ACC112 (cell line): ENCODE results near the gene LCN12.

Experiments
- H2AFZ ChIP-seq: fragments of 200-600 bp; sonication (generic); one replicate; pipeline ENCODE4 v1.6.0; 2017; ENCODE audit warnings: antibody characterized with exemption, low read length; ENCODE audit not compliant: unreplicated experiment
- H3K27ac ChIP-seq: fragments of 200-600 bp; sonication (generic); 2 replicates; pipeline ENCODE4 v1.5.1; 2014; ENCODE audit warnings: low read depth, mild to moderate bottlenecking, antibody characterized with exemption, low read length, moderate library complexity
- H3K27me3 ChIP-seq: fragments of 200-600 bp; sonication (generic); 2 replicates; pipeline ENCODE4 v1.6.1; 2014; ENCODE audit warnings: mild to moderate bottlenecking, antibody characterized with exemption, low read length, moderate library complexity, mixed read lengths; ENCODE audit not compliant: insufficient read depth
- H3K36me3 ChIP-seq: fragments of 200-600 bp; sonication (generic); 2 replicates; pipeline ENCODE4 v1.6.1; 2016; ENCODE audit warnings: mild to moderate bottlenecking, antibody characterized with exemption, low read length, moderate library complexity, mixed read lengths; ENCODE audit not compliant: insufficient read depth
- H3K4me1 ChIP-seq: fragments of 200-600 bp; sonication (generic); one replicate; pipeline ENCODE4 v1.6.1; 2016; ENCODE audit warnings: low read length, mixed read lengths; ENCODE audit not compliant: insufficient read depth, unreplicated experiment, control insufficient read depth
- H3K4me3 ChIP-seq: fragments of 200-600 bp; sonication (generic); 2 replicates; pipeline ENCODE4 v1.5.1; 2014; ENCODE audit warnings: mild to moderate bottlenecking, low read depth, low read length
- H3K79me2 ChIP-seq: fragments of 200-600 bp; sonication (generic); one replicate; pipeline ENCODE4 v1.6.0; 2016; ENCODE audit warnings: low read length; ENCODE audit not compliant: control insufficient read depth, unreplicated experiment, insufficient read depth

LCN12 gene, protein sequence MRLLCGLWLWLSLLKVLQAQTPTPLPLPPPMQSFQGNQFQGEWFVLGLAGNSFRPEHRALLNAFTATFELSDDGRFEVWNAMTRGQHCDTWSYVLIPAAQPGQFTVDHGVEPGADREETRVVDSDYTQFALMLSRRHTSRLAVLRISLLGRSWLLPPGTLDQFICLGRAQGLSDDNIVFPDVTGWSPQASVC

DNA sequence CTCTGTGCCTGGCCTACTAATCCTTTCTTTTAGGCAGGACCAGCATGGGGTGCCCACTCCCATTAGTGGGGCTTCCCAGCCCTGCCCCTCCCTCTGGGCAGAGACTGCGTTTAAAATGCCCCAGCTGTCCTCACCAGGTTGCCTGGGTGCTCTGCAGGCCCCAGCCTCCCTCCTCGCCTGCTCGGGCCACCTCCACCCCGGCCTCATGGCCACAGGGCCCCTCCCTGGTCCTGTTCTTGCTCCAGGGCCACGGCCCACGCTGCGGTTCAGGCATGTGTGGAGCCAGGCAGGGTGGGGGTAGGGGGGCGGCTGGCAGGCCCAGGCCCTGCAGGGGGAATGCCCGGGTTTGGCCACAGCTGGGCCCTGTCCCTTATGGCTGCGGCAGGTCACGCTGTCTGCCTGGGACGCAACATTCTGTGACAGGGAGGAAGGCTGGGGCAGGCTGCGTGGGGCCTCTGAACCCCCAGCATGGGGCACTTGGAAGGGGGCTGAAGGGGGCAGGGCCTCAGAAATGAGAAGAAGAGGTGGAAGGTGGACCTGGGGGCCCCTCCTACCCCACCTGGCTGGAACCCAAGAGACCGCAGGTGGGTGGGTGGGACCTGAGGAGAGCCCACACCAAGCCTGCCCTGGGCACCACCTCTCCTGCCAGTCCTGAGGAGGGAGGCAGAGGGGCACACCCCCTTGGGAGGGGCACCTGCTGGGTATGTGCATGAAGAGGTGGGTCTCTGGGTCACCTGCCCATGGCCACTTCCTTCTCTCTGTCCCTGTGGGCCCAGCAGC lies at the start of gene LCN12:
Gene LCN12 (plus strand): TSS at position 733 of the 780 bp plus-strand sequence. CDS start 55 bp downstream, outside the sequence.
- Histone ChIP-seq H3K27ac (no peak within 1 kb of the TSS), H3K4me3 (no peak within 1 kb of the TSS), H3K36me3 (no peaks in the 10 kb centered on the region), H3K27me3 (no peaks in the 10 kb centered on the region), H3K79me2 (no peaks in the 10 kb centered on the region), H3K4me1 (peaks cover 6% of the 10 kb centered on the region), H2AFZ (no peak within 1 kb of the TSS)

DNA sequence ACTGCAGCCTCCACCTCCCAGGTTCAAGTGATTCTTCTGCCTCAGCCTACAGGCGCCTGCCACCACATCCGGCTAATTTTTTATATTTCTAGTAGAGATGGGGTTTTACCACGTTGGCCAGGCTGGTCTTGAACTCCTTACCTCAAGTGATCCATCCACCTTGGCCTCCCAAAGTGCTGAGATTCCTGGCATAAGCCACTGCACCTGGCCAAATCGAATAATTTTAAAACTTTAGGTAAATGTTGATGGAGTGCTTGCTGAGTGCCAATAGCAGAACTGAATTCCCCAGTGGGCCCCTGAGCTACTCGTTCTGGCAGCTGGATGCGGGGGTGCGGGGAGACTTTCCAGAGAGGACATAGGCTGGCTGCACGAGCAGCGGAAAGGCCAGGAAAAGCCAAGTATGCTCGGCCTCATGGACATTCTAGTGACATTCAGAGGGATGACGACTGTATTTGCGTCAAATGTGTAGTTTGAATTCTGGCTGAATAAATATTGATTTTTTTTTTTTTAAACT lies 49.0 kb upstream of the LCN12 start:
- H3K79me2 ChIP-seq, result peaks cover 9% of the 10 kb centered on the region
- H3K4me3 ChIP-seq, result no peak overlapping the region
- H3K36me3 ChIP-seq, result peaks cover 3% of the 10 kb centered on the region; the same call in 1 of the 2 replicates

DNA sequence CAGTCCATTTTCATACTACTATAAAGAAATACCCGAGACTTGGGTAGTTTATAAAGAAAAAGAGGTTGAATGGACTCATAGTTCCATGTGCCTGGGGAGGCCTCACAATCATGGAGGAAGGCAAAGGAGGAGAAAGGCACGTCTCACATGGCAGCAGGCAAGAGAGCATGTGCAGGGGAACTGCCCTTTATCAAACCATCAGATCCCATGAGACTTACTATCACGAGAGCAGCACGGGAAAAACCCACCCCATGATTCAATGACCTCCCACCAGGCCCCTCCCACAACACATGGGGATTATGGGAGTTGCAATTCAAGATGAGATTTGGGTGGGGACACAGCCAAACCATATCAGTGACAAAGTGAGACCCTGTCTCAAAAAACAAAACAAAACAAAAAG lies 45.8 kb upstream of the LCN12 start:
- H3K4me1 ChIP-seq, result peaks cover 23% of the 10 kb centered on the region
- no peaks in the 10 kb centered on the region for H3K36me3 ChIP-seq
- no peaks in the 10 kb centered on the region for H3K27me3 ChIP-seq
- peaks cover 2% of the 10 kb centered on the region for H3K79me2 ChIP-seq
- H3K4me3 ChIP-seq, result no peak overlapping the region
- H2AFZ ChIP-seq, result no peak overlapping the region
- H3K27ac ChIP-seq, result no peak overlapping the region

More for the DNA sequence above, 49.0 kb upstream of the LCN12 start:
- H2AFZ ChIP-seq, result no peak overlapping the region
- H3K4me1 ChIP-seq, result peaks cover 32% of the 10 kb centered on the region
- peak overlapping the region; percentile 97 for H3K27ac ChIP-seq
- no peaks in the 10 kb centered on the region for H3K27me3 ChIP-seq

DNA sequence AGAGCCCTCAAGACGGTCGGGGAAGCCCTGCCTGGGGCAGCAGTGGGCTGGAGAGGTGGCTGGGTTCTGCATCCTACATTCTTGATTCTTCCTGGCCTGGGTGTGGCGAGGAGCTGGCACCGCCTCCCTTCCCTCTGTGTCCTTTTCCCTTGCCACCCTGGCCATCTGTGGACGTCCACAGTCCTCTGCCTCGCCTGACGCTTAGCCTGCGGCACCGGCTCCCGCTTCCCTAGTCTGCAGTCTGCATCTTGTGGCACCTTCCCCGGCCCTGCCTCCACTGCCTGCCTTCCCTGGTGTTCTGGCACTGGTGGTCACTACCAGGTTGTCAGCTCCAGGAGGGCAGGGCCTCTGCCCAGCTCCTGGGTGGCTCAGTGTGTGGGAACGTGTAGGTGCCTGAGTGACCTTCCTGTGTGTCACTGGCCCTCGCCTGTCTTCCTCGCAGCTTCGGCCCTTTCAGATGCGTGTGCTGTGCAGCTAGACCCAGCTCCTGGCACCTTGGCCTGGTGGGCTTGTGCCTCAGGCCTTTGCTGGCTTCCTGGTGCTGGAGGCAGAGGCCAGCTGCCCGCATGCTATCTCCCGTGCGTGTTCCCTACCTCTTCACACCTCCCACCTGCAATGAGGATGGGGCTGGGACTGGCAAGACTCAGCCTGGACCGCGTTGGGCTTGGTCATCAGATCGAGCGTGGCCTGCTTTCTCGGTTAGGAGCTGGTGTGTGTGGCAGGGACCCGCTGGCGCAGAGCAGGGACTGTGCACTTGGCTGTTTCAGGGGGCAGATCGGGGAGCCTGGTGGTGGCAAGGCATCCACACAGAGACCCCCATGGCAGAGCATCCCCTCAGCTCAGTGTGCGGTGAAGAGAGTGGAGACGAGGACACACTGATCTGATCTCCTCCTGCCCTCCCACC lies 44.8 kb upstream of the LCN12 start:
- Histone ChIP-seq H3K4me3 (no peak overlapping the region), H2AFZ (no peak overlapping the region), H3K36me3 (no peaks in the 10 kb centered on the region), H3K27me3 (no peaks in the 10 kb centered on the region), H3K4me1 (peaks cover 13% of the 10 kb centered on the region), H3K79me2 (peaks cover 2% of the 10 kb centered on the region), H3K27ac (no peak overlapping the region)

DNA sequence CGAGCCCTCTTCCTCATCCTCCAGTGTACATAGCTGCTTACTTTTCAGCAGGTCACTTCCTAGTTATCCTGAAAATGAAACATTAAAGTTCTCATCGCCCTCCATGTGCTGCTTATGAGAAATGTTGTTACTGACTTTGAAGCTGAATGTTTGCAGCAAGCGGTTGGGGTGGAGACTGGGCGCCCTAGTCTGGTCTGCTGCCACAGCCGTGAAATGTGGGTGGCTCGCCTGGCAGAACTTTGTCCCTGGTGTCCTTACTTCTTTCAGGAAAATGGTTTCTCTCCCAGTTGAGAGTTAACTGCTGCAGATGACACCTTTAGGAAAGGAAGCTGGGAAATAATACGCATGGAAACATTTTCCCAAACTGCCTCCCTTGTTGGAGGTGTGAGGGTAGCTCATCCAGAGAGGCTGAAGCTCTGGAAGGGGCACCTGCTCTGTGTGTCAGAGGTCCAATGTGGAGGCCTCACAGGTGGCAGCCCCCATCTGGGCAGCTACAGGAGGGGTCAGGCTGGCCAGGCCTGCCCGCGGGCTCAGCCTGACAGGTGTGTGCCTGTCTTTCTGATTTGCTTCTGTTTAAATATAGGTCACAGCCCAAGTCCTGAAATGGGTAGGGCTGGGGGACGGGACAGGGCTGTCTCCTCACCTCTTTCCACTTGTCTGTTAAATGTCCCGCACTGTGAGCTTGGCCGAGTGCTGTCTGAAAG lies 41.7 kb upstream of the LCN12 start:
- H3K36me3 ChIP-seq, result peaks cover 2% of the 10 kb centered on the region; the same call in 1 of the 2 replicates

DNA sequence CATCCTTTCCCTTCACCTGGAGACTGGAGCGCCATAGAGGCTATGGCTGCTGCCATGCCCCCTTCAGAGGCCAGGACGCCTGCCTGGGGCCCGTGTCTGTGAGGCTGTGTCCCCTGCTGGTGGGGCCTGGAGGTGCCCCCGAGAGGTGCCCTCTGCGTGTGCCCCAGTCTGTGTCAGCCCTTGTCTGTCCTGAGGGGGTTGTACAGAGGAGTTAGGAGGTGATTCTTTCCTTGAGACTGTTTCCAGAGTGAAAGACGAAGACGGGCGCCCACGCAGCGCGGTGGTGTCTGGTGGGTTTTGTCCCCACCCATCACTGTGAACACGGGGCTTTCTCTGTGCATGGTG lies 41.2 kb upstream of the LCN12 start:
- H3K27ac ChIP-seq, result no peak overlapping the region
- no peaks in the 10 kb centered on the region for H3K79me2 ChIP-seq
- H3K27me3 ChIP-seq, result no peaks in the 10 kb centered on the region
- H2AFZ ChIP-seq, result no peak overlapping the region
- H3K4me3 ChIP-seq, result no peak overlapping the region
- H3K4me1 ChIP-seq, result peaks cover 5% of the 10 kb centered on the region
- peaks cover 3% of the 10 kb centered on the region; the same call in 1 of the 2 replicates for H3K36me3 ChIP-seq

More for the DNA sequence above, 41.7 kb upstream of the LCN12 start:
- Histone ChIP-seq H2AFZ (no peak overlapping the region), H3K27ac (no peak overlapping the region), H3K27me3 (no peaks in the 10 kb centered on the region), H3K79me2 (no peaks in the 10 kb centered on the region), H3K4me1 (peaks cover 5% of the 10 kb centered on the region), H3K4me3 (no peak overlapping the region)

DNA sequence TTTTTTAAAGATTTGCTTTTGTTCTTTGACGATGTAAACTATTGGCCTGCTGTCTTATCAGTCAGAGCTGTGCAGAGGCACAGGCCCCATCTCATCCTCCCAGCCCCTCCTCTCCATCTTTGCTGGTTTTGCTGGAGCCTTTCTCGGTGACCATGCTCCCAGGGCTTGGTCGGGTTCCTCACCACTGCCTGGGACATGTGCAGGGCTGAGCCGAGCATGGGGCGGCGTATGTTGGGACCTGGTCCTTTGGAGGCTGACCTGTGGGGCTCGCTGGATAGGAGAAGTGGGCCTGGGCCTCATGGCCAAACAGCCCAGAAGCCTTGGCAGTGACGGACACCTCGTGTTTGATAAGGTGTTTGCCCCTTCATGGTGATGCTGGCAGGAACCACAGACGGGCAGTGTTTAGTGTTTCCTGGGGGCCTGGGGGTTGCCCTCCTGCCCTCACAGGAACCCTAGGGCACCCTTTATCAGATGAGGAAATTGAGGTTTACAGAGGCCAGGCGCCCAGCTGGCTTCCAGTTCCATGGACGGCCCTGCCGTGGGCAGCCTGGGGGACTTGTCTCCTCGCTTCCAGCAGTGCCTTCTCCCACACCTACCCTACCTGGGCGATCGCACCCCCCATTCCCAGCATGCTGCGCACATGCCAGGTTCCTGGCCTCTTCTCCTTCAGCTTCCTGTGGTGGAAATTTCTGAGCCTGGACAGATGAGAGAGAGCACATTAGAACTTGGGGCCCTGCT lies 38.2 kb upstream of the LCN12 start:
- H3K4me1 ChIP-seq, result no peaks in the 10 kb centered on the region
- H3K4me3 ChIP-seq, result no peak overlapping the region
- no peaks in the 10 kb centered on the region for H3K27me3 ChIP-seq
- H3K36me3 ChIP-seq, result peaks cover 3% of the 10 kb centered on the region; the same call in 1 of the 2 replicates
- no peaks in the 10 kb centered on the region for H3K79me2 ChIP-seq
- H3K27ac ChIP-seq, result no peak overlapping the region
- no peak overlapping the region for H2AFZ ChIP-seq

DNA sequence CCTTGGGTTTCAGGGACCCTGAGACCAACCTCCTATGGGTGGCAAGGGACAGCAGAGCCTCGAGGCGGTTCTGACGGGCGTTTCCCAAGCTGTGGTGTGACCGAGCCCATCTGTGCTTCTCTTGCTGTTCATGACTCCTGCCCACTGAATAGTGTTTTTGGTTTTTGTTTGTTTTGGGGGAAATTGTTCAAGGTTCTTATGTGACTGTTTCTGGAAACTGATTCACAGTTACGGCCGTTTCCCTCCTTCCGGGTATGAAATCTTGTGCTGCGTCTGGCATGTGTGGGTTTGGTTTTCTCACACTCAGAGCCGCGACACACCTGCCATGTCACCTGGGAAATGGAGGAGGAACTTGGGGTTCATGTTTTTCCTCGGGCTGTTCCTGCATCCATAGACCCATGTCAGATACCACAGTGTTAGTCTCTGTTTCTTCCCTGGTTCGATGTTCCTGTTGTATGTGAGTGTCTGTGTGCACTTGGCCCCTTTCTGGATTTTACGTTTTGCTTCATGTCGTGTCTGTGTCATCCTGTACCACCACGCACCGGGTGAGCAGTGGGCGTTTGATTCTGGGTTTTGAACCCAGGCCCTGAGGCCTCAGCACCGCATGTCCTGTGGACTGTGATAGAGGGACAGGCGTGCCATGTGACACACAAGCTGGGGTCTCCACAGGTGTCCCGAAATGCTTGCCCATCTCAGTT lies 36.3 kb upstream of the LCN12 start:
- no peaks in the 10 kb centered on the region for H3K27me3 ChIP-seq
- peaks cover 3% of the 10 kb centered on the region; the same call in 1 of the 2 replicates for H3K36me3 ChIP-seq
- no peak overlapping the region for H2AFZ ChIP-seq
- no peak overlapping the region for H3K27ac ChIP-seq
- no peaks in the 10 kb centered on the region for H3K79me2 ChIP-seq
- H3K4me3 ChIP-seq, result no peak overlapping the region
- H3K4me1 ChIP-seq, result no peaks in the 10 kb centered on the region
